ENCODE results near the gene LRRC59. TPM values are rescaled to one million over a fixed set of nuclear protein-coding genes. Genes with fewer than 3 reads are reported as not detected.

Gene LRRC59
- total and polyA plus RNA-seq, 7 donors: 32.4 to 116 (median 38.8) TPM

DNA sequence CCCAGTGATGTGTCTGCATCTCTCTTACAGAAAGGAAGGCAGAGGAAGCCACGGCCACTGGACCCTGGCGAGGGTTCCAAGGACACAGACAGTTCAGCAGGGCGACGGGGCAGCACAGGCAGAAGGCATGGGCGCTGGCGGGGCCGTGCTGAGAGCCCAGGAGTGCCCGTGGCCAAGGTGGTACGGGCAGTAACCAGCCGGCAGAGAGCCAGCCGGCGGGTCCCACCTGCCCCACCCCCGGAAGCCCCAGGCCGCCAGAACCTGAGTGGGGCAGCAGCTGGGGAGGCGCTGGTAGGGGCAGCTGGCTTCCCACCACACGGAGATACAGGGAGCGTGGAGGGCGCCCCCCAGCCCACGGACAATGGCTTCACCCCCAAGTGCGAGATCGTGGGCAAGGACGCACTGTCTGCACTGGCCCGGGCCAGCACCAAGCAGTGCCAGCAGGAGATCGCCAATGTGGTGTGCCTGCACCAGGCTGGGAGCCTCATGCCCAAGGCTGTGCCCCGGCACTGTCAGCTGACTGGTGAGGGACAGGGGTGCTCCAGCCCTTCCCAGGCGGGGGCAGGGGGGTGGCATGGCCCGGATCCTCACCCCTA lies 43.6 kb downstream of the LRRC59 start:
- TF ChIP-seq POLR2AphosphoS5 (IDR thresholded peaks at IDR 0.05): no peak
- TF ChIP-seq EP300 (IDR thresholded peaks at IDR 0.05): no peak
- no peak for TF ChIP-seq POLR2A (IDR thresholded peaks at IDR 0.05)
- TF ChIP-seq, protein P1, sequence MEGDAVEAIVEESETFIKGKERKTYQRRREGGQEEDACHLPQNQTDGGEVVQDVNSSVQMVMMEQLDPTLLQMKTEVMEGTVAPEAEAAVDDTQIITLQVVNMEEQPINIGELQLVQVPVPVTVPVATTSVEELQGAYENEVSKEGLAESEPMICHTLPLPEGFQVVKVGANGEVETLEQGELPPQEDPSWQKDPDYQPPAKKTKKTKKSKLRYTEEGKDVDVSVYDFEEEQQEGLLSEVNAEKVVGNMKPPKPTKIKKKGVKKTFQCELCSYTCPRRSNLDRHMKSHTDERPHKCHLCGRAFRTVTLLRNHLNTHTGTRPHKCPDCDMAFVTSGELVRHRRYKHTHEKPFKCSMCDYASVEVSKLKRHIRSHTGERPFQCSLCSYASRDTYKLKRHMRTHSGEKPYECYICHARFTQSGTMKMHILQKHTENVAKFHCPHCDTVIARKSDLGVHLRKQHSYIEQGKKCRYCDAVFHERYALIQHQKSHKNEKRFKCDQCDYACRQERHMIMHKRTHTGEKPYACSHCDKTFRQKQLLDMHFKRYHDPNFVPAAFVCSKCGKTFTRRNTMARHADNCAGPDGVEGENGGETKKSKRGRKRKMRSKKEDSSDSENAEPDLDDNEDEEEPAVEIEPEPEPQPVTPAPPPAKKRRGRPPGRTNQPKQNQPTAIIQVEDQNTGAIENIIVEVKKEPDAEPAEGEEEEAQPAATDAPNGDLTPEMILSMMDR (IDR thresholded peaks at IDR 0.05): no peak
- Histone ChIP-seq H3K27me3 (no peaks in the 10 kb centered on the region), H3K36me3 (peaks cover 19 to 56% (median 38%) of the 10 kb centered on the region in 4 donors), H3K4me1 (peaks cover 0 to 19% (median 13%) of the 10 kb centered on the region in 4 donors), H3K27ac (no peak overlapping the region), H3K9me3 (no peaks in the 10 kb centered on the region), H3K4me3 (no peak overlapping the region)
- intact Hi-C loops (cut with DNase I): no loop called here
- DNase-seq: peak; percentile 63
- WGBS, 2 donors: 95 to 96% methylated on average over 27 of the region's 27 CpGs

DNA sequence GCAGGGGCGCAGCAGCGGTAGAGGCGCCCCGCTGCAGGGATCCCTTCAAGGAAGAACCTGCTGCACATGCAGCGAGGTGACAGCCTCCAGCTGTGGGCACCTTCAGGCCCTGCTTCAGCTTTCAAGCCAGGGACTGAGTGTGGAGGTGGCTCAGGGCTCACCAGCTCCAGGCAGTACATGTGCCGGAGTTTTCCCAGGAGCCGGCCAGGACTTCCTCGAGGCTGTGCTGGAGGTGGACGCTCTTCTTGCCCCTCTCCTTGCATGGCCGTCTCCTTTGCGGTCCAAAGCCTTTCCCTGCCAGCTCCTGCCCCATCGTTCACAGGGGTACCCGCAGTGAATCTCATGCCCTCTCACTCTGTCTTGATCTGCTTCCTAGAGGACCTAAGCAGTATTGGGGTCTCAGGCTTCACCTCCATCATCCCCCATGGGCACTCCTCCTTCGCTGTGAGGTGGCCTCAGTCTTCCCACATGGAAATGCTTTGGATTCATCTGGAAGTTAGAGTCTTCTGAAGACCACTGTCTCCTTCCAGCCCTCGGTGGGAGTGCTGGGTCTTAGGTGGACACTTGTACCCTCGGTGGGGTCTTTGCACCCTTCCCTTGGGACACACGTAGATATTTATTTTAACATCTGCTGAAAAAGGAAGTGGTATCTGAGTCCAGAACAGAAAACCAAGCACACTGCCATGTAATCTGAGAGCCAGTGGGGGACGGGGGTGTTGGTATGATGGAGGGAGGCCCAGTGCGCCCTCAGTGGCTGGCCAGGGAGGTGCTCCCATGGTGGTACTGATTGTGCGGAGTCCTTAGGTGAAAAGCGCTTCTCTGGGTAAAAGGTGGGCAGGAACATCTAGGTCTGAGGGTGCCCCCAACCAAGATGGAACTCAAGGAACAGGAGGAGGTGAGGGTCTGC lies 44.4 kb downstream of the LRRC59 start:
- TF ChIP-seq EP300 (IDR thresholded peaks at IDR 0.05) (no peak), POLR2AphosphoS5 (IDR thresholded peaks at IDR 0.05) (peak in 1 of 4 donors; percentile 0), POLR2A (IDR thresholded peaks at IDR 0.05) (no peak)
- Histone ChIP-seq H3K9me3 (no peaks in the 10 kb centered on the region), H3K4me3 (no peak overlapping the region), H3K4me1 (peaks cover 0 to 27% (median 21%) of the 10 kb centered on the region in 4 donors), H3K36me3 (peaks cover 12 to 48% (median 35%) of the 10 kb centered on the region in 4 donors), H3K27me3 (no peaks in the 10 kb centered on the region), H3K27ac (peak overlapping the region in 3 of 4 donors; percentile 31 to 58 (median 53))
- 92 to 93% methylated on average over 21 of the region's 21 CpGs for WGBS, 2 donors
- intact Hi-C loops (cut with DNase I): no loop called here
- peak; percentile 60 for DNase-seq

DNA sequence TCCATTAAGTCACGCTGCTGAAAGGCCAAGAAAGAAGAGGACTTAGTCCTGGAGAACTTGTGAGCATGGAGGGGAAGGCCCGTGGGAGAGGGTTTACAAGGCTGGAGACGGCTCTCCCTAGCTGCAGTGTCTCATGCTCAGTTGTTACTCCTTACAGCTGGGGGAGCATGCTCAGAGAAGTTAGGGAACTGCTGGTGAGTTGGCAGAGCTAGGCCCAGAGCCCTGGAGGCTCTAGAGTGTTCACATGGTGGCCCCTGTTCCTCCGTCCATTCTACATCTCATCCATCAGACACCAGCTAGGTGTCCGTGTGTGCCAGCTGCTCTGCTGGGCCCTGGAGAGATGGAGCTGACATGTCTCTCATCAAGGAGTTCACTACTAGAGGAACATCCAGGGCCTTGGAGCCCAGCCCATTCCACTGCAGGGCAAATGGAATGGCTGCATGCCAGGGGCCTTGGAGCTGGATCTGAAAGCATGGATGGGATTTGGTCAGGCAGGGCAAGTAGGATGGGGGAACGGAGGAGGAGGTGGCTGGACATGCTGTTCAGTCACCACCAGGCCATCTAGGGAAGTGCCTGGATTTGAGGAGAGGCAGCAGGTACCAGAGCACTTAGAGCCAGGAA lies 45.1 kb downstream of the LRRC59 start:
- TF ChIP-seq, protein P1 (IDR thresholded peaks at IDR 0.05): no peak
- TF ChIP-seq POLR2AphosphoS5 (IDR thresholded peaks at IDR 0.05): peak in 1 of 4 donors; percentile 6
- peaks cover 12 to 41% (median 33%) of the 10 kb centered on the region in 4 donors for H3K36me3 ChIP-seq
- peak; percentile 83 for DNase-seq
- peaks cover 0 to 34% (median 28%) of the 10 kb centered on the region in 4 donors for H3K4me1 ChIP-seq
- H3K27ac ChIP-seq: peak overlapping the region in 3 of 4 donors; percentile 31 to 58 (median 53)
- 77 to 89% methylated on average over 6 of the region's 6 CpGs for WGBS, 2 donors
- no peaks in the 10 kb centered on the region for H3K9me3 ChIP-seq
- intact Hi-C loops (cut with DNase I): no loop called here
- H3K27me3 ChIP-seq: no peaks in the 10 kb centered on the region
- H3K4me3 ChIP-seq: no peak overlapping the region

DNA sequence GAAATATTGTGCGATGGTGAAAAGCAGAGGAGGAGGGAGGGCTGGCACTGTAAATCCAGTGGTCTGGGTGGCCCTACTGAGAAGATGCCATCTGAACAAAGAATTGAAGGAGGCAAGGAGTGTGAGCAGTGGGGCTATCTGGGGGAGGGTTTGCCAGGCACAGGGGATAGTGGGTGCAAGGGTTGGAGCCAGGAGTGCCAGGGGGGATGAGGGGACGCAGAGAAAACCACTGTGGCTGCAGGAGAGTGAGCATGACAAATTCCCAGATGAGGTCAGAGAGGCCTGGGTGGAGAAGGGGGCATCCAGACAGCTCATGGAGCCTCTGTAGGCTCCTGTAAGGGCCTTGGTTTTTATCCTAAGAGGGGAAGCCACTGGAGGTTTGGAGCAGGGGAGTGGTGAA lies 46.6 kb downstream of the LRRC59 start:
- peak; percentile 20 for DNase-seq
- no peaks in the 10 kb centered on the region for H3K9me3 ChIP-seq
- H3K27me3 ChIP-seq: no peaks in the 10 kb centered on the region
- TF ChIP-seq, protein P1 (IDR thresholded peaks at IDR 0.05): no peak
- TF ChIP-seq EP300 (IDR thresholded peaks at IDR 0.05) (no peak), POLR2AphosphoS5 (IDR thresholded peaks at IDR 0.05) (no peak), POLR2A (IDR thresholded peaks at IDR 0.05) (no peak)
- H3K4me1 ChIP-seq: peaks cover 0 to 40% (median 36%) of the 10 kb centered on the region in 4 donors
- 90 to 91% methylated on average over 2 of the region's 2 CpGs for WGBS, 2 donors
- intact Hi-C loops (cut with DNase I): no loop called here
- no peak overlapping the region for H3K4me3 ChIP-seq
- no peak overlapping the region for H3K27ac ChIP-seq
- H3K36me3 ChIP-seq: peaks cover 8 to 26% (median 18%) of the 10 kb centered on the region in 4 donors

DNA sequence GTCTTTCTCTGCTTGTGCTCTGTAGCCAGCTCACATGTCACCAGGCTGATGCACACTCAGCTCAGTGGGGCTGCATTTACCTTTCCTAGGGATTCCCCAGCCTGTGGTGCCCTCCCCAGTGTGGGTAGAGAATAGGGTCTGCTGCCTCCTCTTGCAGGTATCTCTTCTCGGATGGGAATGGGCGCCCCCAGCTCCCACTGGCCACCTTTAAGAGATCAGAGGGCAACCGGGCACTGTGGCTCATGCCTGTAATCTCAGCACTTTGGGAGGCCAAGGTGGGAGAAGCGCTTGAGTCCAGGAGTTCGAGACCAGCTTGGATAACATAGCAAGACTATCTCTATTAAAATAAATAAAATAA lies 48.1 kb downstream of the LRRC59 start:
- intact Hi-C loops (cut with DNase I): no loop called here

More for the DNA sequence above, 48.1 kb downstream of the LRRC59 start:
- Histone ChIP-seq H3K27me3 (no peaks in the 10 kb centered on the region), H3K27ac (no peak overlapping the region), H3K9me3 (no peaks in the 10 kb centered on the region), H3K36me3 (peaks cover under 1 to 11% (median 4%) of the 10 kb centered on the region in 4 donors), H3K4me1 (peaks cover 0 to 51% (median 42%) of the 10 kb centered on the region in 4 donors), H3K4me3 (no peak overlapping the region)
- no peak for TF ChIP-seq POLR2AphosphoS5 (IDR thresholded peaks at IDR 0.05)
- no peak for TF ChIP-seq POLR2A (IDR thresholded peaks at IDR 0.05)
- TF ChIP-seq, protein P1 (IDR thresholded peaks at IDR 0.05): no peak
- 96 to 98% methylated on average over 5 of the region's 5 CpGs for WGBS, 2 donors
- DNase-seq: peak; percentile 50

Measured in sigmoid colon (tissue), 7 donors.